Endothelial cell of umbilical vein (primary cell): ENCODE measurements around the gene CHST7. TPM values are rescaled to one million over a fixed set of nuclear protein-coding genes. Genes with fewer than 3 reads are reported as not detected.
A peak's percentile ranks its signal among the peaks of the same experiment; 100 is the strongest.

Source experiments
- BruUV-seq: library from RNA; stranded (reverse); fragments of 400-500 nt; replicated peaks from 2 replicates; lab custom pipeline; 2021; lab: Mats Ljungman, UMichigan
- CTCF ChIA-PET: fragments of 300-600, 350-600 bp; sonication (Branson Sonifier 250); formaldehyde crosslinking; loops from one replicate; lab custom pipeline; 2021; ENCODE audit warnings: antibody characterized with exemption, inconsistent platforms; lab: Charles Lee
- POLR2A ChIA-PET: fragments of 300-600, 350-600 bp; sonication (Branson Sonifier 250); formaldehyde crosslinking; loops from one replicate; lab custom pipeline; 2021; ENCODE audit warnings: antibody characterized with exemption, inconsistent platforms; lab: Charles Lee
- DNase-seq: peaks from one replicate; pipeline ENCODE4 v3.0.0-alpha.2; 2011; ENCODE audit warnings: low read depth, low spot score
- FAIRE-seq: peaks from 2 replicates; lab custom pipeline; 2011; peaks lifted over from hg19 to GRCh38; lab: Jason Lieb, UNC
- H2AFZ ChIP-seq: 2 replicates; pipeline ENCODE4 v1.6.0; 2012; ENCODE audit warnings: low read depth, low read length, control low read depth, inconsistent platforms
- H3K27ac ChIP-seq: 2 replicates; pipeline ENCODE4 v1.5.1; 2011; ENCODE audit warnings: low read depth, mild to moderate bottlenecking, control low read depth, low read length, moderate library complexity; ENCODE audit not compliant: insufficient read depth
- H3K27me3 ChIP-seq, 2 experiments: 2 replicates each; pipeline versions ENCODE4 v1.6.0 to v1.6.1; 2011; ENCODE audit warnings: low read length in 2 of 2, mixed read lengths in 1 of 2; ENCODE audit not compliant: control insufficient read depth in 2 of 2, insufficient read depth in 2 of 2
- H3K36me3 ChIP-seq, 2 experiments: 2 replicates in 1 of 2; 3 replicates in 1 of 2; pipeline ENCODE4 v1.5.1; 2011; ENCODE audit warnings: low read length in 2 of 2, mild to moderate bottlenecking in 1 of 2, moderate library complexity in 1 of 2; ENCODE audit not compliant: control insufficient read depth in 2 of 2, insufficient read depth in 2 of 2; ENCODE audit errors: extremely low read depth in 1 of 2
- H3K4me1 ChIP-seq: 3 replicates; pipeline ENCODE4 v1.5.1; 2011; ENCODE audit warnings: mild to moderate bottlenecking, low read length; ENCODE audit not compliant: control insufficient read depth, insufficient read depth; ENCODE audit errors: extremely low read depth
- H3K4me2 ChIP-seq: 2 replicates; pipeline ENCODE4 v1.6.1; 2011; ENCODE audit warnings: low read length, control low read depth, mixed read lengths; ENCODE audit not compliant: insufficient read depth
- H3K4me3 ChIP-seq, 3 experiments: fragments of 200-600 bp in 1 of 3; sonication (generic), shearing (Covaris generic) in 1 of 3; replicated peaks in 1 of 3; 2 replicates each; pipeline ENCODE4 v1.5.1; 2011 to 2016; ENCODE audit warnings: control low read depth in 3 of 3, low read length in 3 of 3, mild to moderate bottlenecking in 2 of 3, inconsistent platforms in 1 of 3, low read depth in 1 of 3, moderate library complexity in 1 of 3; ENCODE audit not compliant: insufficient read depth in 1 of 3
- H3K79me2 ChIP-seq: 2 replicates; pipeline ENCODE4 v1.6.0; 2012; ENCODE audit warnings: low read length, inconsistent platforms; ENCODE audit not compliant: control insufficient read depth, insufficient read depth
- H3K9ac ChIP-seq: replicated peaks from 2 replicates; pipeline ENCODE3; 2011; ENCODE audit warnings: low read length, control low read depth; ENCODE audit not compliant: insufficient read depth; ENCODE audit errors: extremely low read depth
- H3K9me1 ChIP-seq: replicated peaks from 3 replicates; pipeline ENCODE4 v1.6.0; 2011; ENCODE audit warnings: mild to moderate bottlenecking, low read length; ENCODE audit not compliant: control insufficient read depth, insufficient read depth; ENCODE audit errors: extremely low read depth
- H3K9me3 ChIP-seq: replicated peaks from 2 replicates; pipeline ENCODE4 v1.5.1; 2012; ENCODE audit warnings: low read length, inconsistent platforms; ENCODE audit not compliant: control insufficient read depth, insufficient read depth
- H4K20me1 ChIP-seq: replicated peaks from 2 replicates; pipeline ENCODE3; 2011; ENCODE audit warnings: mild to moderate bottlenecking, low read length; ENCODE audit not compliant: control insufficient read depth, insufficient read depth; ENCODE audit errors: extremely low read depth
- EZH2 ChIP-seq: IDR thresholded peaks from 2 replicates; pipeline ENCODE4 v1.6.1; 2012; ENCODE audit warnings: borderline replicate concordance, low read depth, mild to moderate bottlenecking, moderate library complexity, low read length, inconsistent platforms; ENCODE audit not compliant: severe bottlenecking
- FOS ChIP-seq: IDR thresholded peaks from 2 replicates; pipeline ENCODE4 v1.6.1; 2011; ENCODE audit warnings: mild to moderate bottlenecking, low read length, moderate library complexity, borderline replicate concordance; ENCODE audit not compliant: insufficient read depth
- GATA2 ChIP-seq: IDR thresholded peaks from 2 replicates; pipeline ENCODE4 v1.7.0; 2011; ENCODE audit warnings: low read depth, mild to moderate bottlenecking, moderate library complexity, mixed read lengths, low read length; ENCODE audit not compliant: insufficient read length, insufficient read depth
- JUN ChIP-seq: IDR thresholded peaks from 2 replicates; pipeline ENCODE4 v1.6.1; 2011; ENCODE audit warnings: borderline replicate concordance, low read depth; ENCODE audit not compliant: insufficient read length, insufficient read depth
- MYC ChIP-seq: IDR thresholded peaks from one replicate; pipeline ENCODE4 v1.6.1; 2011; ENCODE audit warnings: mild to moderate bottlenecking, low read depth, low read length
- POLR2A ChIP-seq: IDR thresholded peaks from 2 replicates; pipeline ENCODE4 v1.6.1; 2012; ENCODE audit warnings: low read depth, mild to moderate bottlenecking, control low read depth, low read length
- POLR2AphosphoS5 ChIP-seq: IDR thresholded peaks from 2 replicates; pipeline ENCODE4 v1.6.1; 2012; ENCODE audit warnings: low read depth, mild to moderate bottlenecking, control low read depth, low read length, moderate library complexity; ENCODE audit not compliant: insufficient read depth
- dilution Hi-C: fragments of 300-500 bp; cut with MboI; formaldehyde crosslinking; loops from one replicate; pipeline ENCODE4 v1.15.0; 2019; ENCODE audit warnings: low sequenced_read_pairs; ENCODE audit not compliant: extremely low pct_ligation_motif_present
- intact Hi-C: fragments of 100-400 bp; cut with micrococcal nuclease; formaldehyde crosslinking; loops from one replicate; pipeline ENCODE4 v1.10.0; 2022
- polyA plus RNA-seq, 4 experiments: library from polyadenylated mRNA; depleted of rRNA in 3 of 4; stranded (reverse) in 3 of 4; unstranded in 1 of 4; fragments of >200 nt; gene quantifications; 2 replicates each; pipeline versions ENCODE4 v1.2.1 to v1.2.3, GENCODE V29; 2011 to 2012; ENCODE audit warnings: missing spikeins in 1 of 4
- total RNA-seq: library from RNA; stranded (reverse); gene quantifications from 2 replicates; pipeline ENCODE4 v1.2.3, GENCODE V29; 2021
- TF ChIP-seq, protein P1 (sequence below), 2 donors: IDR thresholded peaks; 1 replicate in 1 of 2; 2 replicates in 1 of 2; pipeline ENCODE4 v1.5.1; 2011; ENCODE audit warnings: low read length in 2 of 2, mild to moderate bottlenecking in 2 of 2, moderate library complexity in 2 of 2, control low read depth in 1 of 2, inconsistent platforms in 1 of 2, low read depth in 1 of 2; ENCODE audit not compliant: insufficient read depth in 1 of 2; ENCODE audit errors: extremely low read depth in 1 of 2
- TF ChIP-seq, protein P2 (sequence below): IDR thresholded peaks from 2 replicates; pipeline ENCODE4 v1.6.1; 2011; ENCODE audit not compliant: insufficient read depth, insufficient read length

The CHST7 gene
- total and polyA plus RNA-seq, 2 donors (not counting 3 experiments of a cell fraction or from before 2014, with no cell fraction given), result 4.5 to 11.2 TPM

DNA sequence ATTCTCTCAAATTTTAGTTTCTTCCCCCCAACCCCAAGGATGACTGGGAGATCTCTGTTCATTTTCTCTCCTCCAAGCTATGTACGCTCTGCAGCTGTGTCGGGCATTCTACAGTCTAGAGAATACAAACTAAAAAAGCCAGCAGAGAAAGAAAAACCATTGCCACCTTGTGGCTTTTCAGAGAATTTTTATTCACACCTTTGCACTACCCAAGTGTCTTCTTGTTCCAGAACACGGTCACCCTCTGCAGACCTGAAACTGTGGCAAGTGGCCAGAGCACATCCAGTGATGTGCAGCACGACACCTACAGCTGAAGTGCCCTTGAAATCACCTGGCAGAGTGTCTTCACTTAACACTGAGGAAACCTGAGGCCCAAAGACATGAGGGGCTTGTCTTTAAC lies 68.6 kb downstream of the CHST7 start:
- Histone ChIP-seq H3K27ac (no peak overlapping the region), H3K79me2 (no peaks in the 10 kb centered on the region), H3K27me3 (no peaks in the 10 kb centered on the region), H2AFZ (no peak overlapping the region), H3K4me1 (peaks cover 3% of the 10 kb centered on the region), H3K36me3 (no peaks in the 10 kb centered on the region), H3K9ac (no peak overlapping the region), H4K20me1 (no peaks in the 10 kb centered on the region), H3K9me1 (no peaks in the 10 kb centered on the region), H3K4me3 (no peak overlapping the region), H3K4me2 (no peak overlapping the region), H3K9me3 (no peaks in the 10 kb centered on the region)
- intact Hi-C loops, result loop anchor here (1.0 kb wide), 2 partner anchors 69 to 87 kb away; partner anchors contain the start of gene CHST7
- FAIRE-seq (peak; percentile 48), DNase-seq (peak; percentile 42)
- dilution Hi-C loops, result no loop called here
- ChIA-PET CTCF (interaction anchor here (0.6 to 1.9 kb wide), 14 partner anchors 9 to 87 kb away, joined by 3 to 37 read pairs (median 4); no protein-coding TSS in a partner anchor), POLR2A (no interaction called here)
- no TSS peak for BruUV-seq
- no peak for TF ChIP-seq EZH2
- TF ChIP-seq, protein P1, sequence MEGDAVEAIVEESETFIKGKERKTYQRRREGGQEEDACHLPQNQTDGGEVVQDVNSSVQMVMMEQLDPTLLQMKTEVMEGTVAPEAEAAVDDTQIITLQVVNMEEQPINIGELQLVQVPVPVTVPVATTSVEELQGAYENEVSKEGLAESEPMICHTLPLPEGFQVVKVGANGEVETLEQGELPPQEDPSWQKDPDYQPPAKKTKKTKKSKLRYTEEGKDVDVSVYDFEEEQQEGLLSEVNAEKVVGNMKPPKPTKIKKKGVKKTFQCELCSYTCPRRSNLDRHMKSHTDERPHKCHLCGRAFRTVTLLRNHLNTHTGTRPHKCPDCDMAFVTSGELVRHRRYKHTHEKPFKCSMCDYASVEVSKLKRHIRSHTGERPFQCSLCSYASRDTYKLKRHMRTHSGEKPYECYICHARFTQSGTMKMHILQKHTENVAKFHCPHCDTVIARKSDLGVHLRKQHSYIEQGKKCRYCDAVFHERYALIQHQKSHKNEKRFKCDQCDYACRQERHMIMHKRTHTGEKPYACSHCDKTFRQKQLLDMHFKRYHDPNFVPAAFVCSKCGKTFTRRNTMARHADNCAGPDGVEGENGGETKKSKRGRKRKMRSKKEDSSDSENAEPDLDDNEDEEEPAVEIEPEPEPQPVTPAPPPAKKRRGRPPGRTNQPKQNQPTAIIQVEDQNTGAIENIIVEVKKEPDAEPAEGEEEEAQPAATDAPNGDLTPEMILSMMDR (IDR thresholded peaks at IDR 0.05; ENCODE audit: extremely low read depth in 1 of 2, insufficient read depth in 1 of 2, low read depth in 1 of 2, low read length in 2 of 2), result peak in 1 of 2 donors; percentile 16

DNA sequence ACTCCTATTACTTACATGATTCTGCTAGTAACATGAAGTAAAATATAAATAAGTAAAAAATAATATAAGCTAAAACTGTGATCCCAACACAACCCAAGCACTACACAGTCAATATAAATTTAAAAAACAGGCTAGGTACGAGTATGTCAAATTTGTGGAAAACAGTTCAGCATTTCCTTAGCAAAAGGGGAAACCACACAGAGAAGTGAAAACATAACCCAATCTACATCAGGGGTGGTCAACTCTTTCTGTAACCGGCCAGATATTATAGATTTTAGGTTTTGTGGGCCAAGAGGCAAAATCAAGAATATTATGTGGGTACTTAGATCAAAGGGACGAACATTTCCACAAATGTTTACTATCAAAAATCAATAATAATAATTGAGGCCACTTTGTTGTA lies 70.1 kb downstream of the CHST7 start:
- CTCF ChIA-PET, result interaction anchor here (0.7 to 1.9 kb wide), 3 partner anchors 10 to 89 kb away, joined by 3 to 5 read pairs (median 5); no protein-coding TSS in a partner anchor
- Histone ChIP-seq H3K4me1 (no peaks in the 10 kb centered on the region), H3K79me2 (no peaks in the 10 kb centered on the region), H3K4me2 (no peak overlapping the region), H3K27ac (no peak overlapping the region), H3K27me3 (no peaks in the 10 kb centered on the region), H3K9me1 (no peaks in the 10 kb centered on the region), H3K36me3 (no peaks in the 10 kb centered on the region), H2AFZ (no peak overlapping the region), H3K9me3 (no peaks in the 10 kb centered on the region), H4K20me1 (no peaks in the 10 kb centered on the region), H3K9ac (no peak overlapping the region), H3K4me3 (no peak overlapping the region)
- DNase-seq, result no peak
- intact Hi-C loops (no loop called here), dilution Hi-C loops (no loop called here)
- no TSS peak for BruUV-seq
- no peak for FAIRE-seq
- TF ChIP-seq EZH2 (no peak), GATA2 (no peak), POLR2AphosphoS5 (no peak), MYC (no peak), POLR2A (no peak), FOS (no peak), JUN (no peak)
- TF ChIP-seq, protein P1 (IDR thresholded peaks at IDR 0.05; ENCODE audit: extremely low read depth in 1 of 2, insufficient read depth in 1 of 2, low read depth in 1 of 2, low read length in 2 of 2), result no peak
- TF ChIP-seq, protein P2, sequence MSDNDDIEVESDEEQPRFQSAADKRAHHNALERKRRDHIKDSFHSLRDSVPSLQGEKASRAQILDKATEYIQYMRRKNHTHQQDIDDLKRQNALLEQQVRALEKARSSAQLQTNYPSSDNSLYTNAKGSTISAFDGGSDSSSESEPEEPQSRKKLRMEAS, result no peak
- POLR2A ChIA-PET, result no interaction called here
